PFSK-1 (cell line): ENCODE data around the gene USP24.

Experiments used
- FOXP2 ChIP-seq: optimal IDR thresholded peaks from 2 replicates; pipeline ENCODE3; 2011; ENCODE audit warnings: borderline replicate concordance, control low read depth, inconsistent platforms; ENCODE audit not compliant: insufficient read depth; ENCODE audit errors: extremely low read length, extremely low read depth
- POLR2AphosphoS5 ChIP-seq: IDR thresholded peaks from 2 replicates; pipeline ENCODE4 v1.6.1; 2012; ENCODE audit warnings: low read depth, mild to moderate bottlenecking, control low read depth, low read length, moderate library complexity
- SIN3A ChIP-seq: IDR thresholded peaks from 2 replicates; pipeline ENCODE4 v1.6.1; 2012; ENCODE audit warnings: mild to moderate bottlenecking, low read length, moderate library complexity, borderline replicate concordance; ENCODE audit not compliant: insufficient read depth
- TAF1 ChIP-seq: IDR thresholded peaks from 2 replicates; pipeline ENCODE4 v1.6.1; 2012; ENCODE audit warnings: low read length, control low read depth, borderline replicate concordance; ENCODE audit not compliant: insufficient read depth
- TF ChIP-seq, protein P1 (sequence below), 2 experiments: IDR thresholded peaks; 2 replicates each; pipeline versions ENCODE4 v1.6.1 to v1.8.0; 2011 to 2012; ENCODE audit warnings: low read depth in 2 of 2, low read length in 2 of 2, control low read depth in 1 of 2, inconsistent platforms in 1 of 2, mild to moderate bottlenecking in 1 of 2, moderate library complexity in 1 of 2; ENCODE audit not compliant: insufficient read depth in 1 of 2

Gene USP24

DNA sequence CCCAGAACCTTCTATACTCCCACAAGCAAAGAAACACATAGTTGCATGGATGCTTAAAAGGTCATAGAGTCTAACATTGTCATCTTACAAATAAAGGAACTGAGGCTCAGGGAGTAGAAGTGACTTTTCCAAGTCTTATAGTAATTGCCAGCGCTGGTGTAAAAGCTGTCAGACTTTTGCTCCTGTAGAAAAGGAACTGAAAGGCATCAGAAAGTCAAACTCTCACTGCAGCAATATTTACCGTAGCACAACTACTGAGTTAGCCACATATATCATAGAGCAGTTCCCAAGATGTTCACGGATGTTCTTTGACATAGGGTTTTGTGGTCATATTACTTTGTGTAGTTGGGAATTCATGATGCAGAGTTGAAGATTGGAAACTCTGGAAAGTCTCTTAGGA, 16.6 kb upstream of the USP24 start:
- TF ChIP-seq, protein P1, sequence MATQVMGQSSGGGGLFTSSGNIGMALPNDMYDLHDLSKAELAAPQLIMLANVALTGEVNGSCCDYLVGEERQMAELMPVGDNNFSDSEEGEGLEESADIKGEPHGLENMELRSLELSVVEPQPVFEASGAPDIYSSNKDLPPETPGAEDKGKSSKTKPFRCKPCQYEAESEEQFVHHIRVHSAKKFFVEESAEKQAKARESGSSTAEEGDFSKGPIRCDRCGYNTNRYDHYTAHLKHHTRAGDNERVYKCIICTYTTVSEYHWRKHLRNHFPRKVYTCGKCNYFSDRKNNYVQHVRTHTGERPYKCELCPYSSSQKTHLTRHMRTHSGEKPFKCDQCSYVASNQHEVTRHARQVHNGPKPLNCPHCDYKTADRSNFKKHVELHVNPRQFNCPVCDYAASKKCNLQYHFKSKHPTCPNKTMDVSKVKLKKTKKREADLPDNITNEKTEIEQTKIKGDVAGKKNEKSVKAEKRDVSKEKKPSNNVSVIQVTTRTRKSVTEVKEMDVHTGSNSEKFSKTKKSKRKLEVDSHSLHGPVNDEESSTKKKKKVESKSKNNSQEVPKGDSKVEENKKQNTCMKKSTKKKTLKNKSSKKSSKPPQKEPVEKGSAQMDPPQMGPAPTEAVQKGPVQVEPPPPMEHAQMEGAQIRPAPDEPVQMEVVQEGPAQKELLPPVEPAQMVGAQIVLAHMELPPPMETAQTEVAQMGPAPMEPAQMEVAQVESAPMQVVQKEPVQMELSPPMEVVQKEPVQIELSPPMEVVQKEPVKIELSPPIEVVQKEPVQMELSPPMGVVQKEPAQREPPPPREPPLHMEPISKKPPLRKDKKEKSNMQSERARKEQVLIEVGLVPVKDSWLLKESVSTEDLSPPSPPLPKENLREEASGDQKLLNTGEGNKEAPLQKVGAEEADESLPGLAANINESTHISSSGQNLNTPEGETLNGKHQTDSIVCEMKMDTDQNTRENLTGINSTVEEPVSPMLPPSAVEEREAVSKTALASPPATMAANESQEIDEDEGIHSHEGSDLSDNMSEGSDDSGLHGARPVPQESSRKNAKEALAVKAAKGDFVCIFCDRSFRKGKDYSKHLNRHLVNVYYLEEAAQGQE (IDR thresholded peaks at IDR 0.05; ENCODE audit: insufficient read depth in 1 of 2, low read depth in 2 of 2, low read length in 2 of 2) = no peak
- no peak for TF ChIP-seq POLR2AphosphoS5
- TF ChIP-seq SIN3A = no peak
- TF ChIP-seq FOXP2 = no peak
- no peak for TF ChIP-seq TAF1

GRCh38 chr1:55230659-55231058, 15.5 kb upstream of the USP24 start:
- TF ChIP-seq POLR2AphosphoS5 (no peak), FOXP2 (no peak), TAF1 (no peak), SIN3A (no peak)
- TF ChIP-seq, protein P1 (IDR thresholded peaks at IDR 0.05; ENCODE audit: insufficient read depth in 1 of 2, low read depth in 2 of 2, low read length in 2 of 2) = no peak

GRCh38 chr1:55225228-55225627, 10.1 kb upstream of the USP24 start:
- TF ChIP-seq POLR2AphosphoS5 (no peak), SIN3A (no peak), TAF1 (no peak), FOXP2 (no peak)
- TF ChIP-seq, protein P1 (IDR thresholded peaks at IDR 0.05; ENCODE audit: insufficient read depth in 1 of 2, low read depth in 2 of 2, low read length in 2 of 2) = no peak

- no peak for TF ChIP-seq POLR2AphosphoS5
- no peak for TF ChIP-seq TAF1
- TF ChIP-seq, protein P1 (IDR thresholded peaks at IDR 0.05; ENCODE audit: insufficient read depth in 1 of 2, low read depth in 2 of 2, low read length in 2 of 2) = no peak
- no peak for TF ChIP-seq FOXP2
- no peak for TF ChIP-seq SIN3A
Observed at GRCh38 chr1:55224729-55225128, 9.6 kb upstream of the USP24 start.

GRCh38 chr1:55222152-55222551, 7.0 kb upstream of the USP24 start:
- TF ChIP-seq FOXP2 (no peak), SIN3A (no peak), TAF1 (no peak), POLR2AphosphoS5 (no peak)
- TF ChIP-seq, protein P1 (IDR thresholded peaks at IDR 0.05; ENCODE audit: insufficient read depth in 1 of 2, low read depth in 2 of 2, low read length in 2 of 2) = no peak
